ENCODE data around the gene CCNJL.

CCNJL gene

GRCh38 chr5:160271396-160271795, 41.0 kb downstream of the CCNJL start:
- FAIRE-seq (no peak), DNase-seq (ENCODE audit: insufficient read length, low spot score) (no peak)

GRCh38 chr5:160270704-160271103, 41.7 kb downstream of the CCNJL start:
- TF ChIP-seq POLR2A (IDR thresholded peaks at IDR 0.05; ENCODE audit: low read depth, low read length): no peak
- DNase-seq (ENCODE audit: insufficient read length, low spot score) (no peak), FAIRE-seq (no peak)

More at GRCh38 chr5:160271396-160271795, 41.0 kb downstream of the CCNJL start:
- TF ChIP-seq POLR2A (IDR thresholded peaks at IDR 0.05; ENCODE audit: low read depth, low read length): no peak

- DNase-seq (ENCODE audit: insufficient read length, low spot score) (peak; percentile 50), FAIRE-seq (no peak)
- no peak for TF ChIP-seq POLR2A (IDR thresholded peaks at IDR 0.05; ENCODE audit: low read depth, low read length)
These were observed 43.3 kb downstream of the CCNJL start for GRCh38 chr5:160269017-160269416.

GRCh38 chr5:160268121-160268520, 44.2 kb downstream of the CCNJL start:
- no peak for TF ChIP-seq POLR2A (IDR thresholded peaks at IDR 0.05; ENCODE audit: low read depth, low read length)

GRCh38 chr5:160266752-160267345, 45.5 kb downstream of the CCNJL start:
- FAIRE-seq (no peak), DNase-seq (ENCODE audit: insufficient read length, low spot score) (no peak)
- TF ChIP-seq POLR2A (IDR thresholded peaks at IDR 0.05; ENCODE audit: low read depth, low read length): no peak

More at GRCh38 chr5:160268121-160268520, 44.2 kb downstream of the CCNJL start:
- no peak for FAIRE-seq
- no peak for DNase-seq (ENCODE audit: insufficient read length, low spot score)

GRCh38 chr5:160266044-160266443, 46.3 kb downstream of the CCNJL start:
- no peak for DNase-seq (ENCODE audit: insufficient read length, low spot score)
- TF ChIP-seq POLR2A (IDR thresholded peaks at IDR 0.05; ENCODE audit: low read depth, low read length): no peak
- no peak for FAIRE-seq

GRCh38 chr5:160263326-160263855, 49.0 kb downstream of the CCNJL start:
- TF ChIP-seq POLR2A (IDR thresholded peaks at IDR 0.05; ENCODE audit: low read depth, low read length): no peak
- no peak for DNase-seq (ENCODE audit: insufficient read length, low spot score)
- no peak for FAIRE-seq

GRCh38 chr5:160262151-160263074, 50.0 kb downstream of the CCNJL start:
- FAIRE-seq (no peak), DNase-seq (ENCODE audit: insufficient read length, low spot score) (no peak)
- no peak for TF ChIP-seq POLR2A (IDR thresholded peaks at IDR 0.05; ENCODE audit: low read depth, low read length)

- FAIRE-seq (no peak), DNase-seq (ENCODE audit: insufficient read length, low spot score) (no peak)
- no peak for TF ChIP-seq POLR2A (IDR thresholded peaks at IDR 0.05; ENCODE audit: low read depth, low read length)
These were observed 51.2 kb downstream of the CCNJL start for GRCh38 chr5:160260881-160261815.

GRCh38 chr5:160260006-160260775, 52.2 kb downstream of the CCNJL start:
- FAIRE-seq (no peak), DNase-seq (ENCODE audit: insufficient read length, low spot score) (no peak)
- no peak for TF ChIP-seq POLR2A (IDR thresholded peaks at IDR 0.05; ENCODE audit: low read depth, low read length)

GRCh38 chr5:160259341-160259740, 53.0 kb downstream of the CCNJL start:
- DNase-seq (ENCODE audit: insufficient read length, low spot score): no peak
- no peak for FAIRE-seq
- no peak for TF ChIP-seq POLR2A (IDR thresholded peaks at IDR 0.05; ENCODE audit: low read depth, low read length)

- DNase-seq (ENCODE audit: insufficient read length, low spot score) (no peak), FAIRE-seq (no peak)
- TF ChIP-seq POLR2A (IDR thresholded peaks at IDR 0.05; ENCODE audit: low read depth, low read length): no peak
These were observed 57.7 kb downstream of the CCNJL start for GRCh38 chr5:160254706-160255105.

GRCh38 chr5:160253441-160253840, 58.9 kb downstream of the CCNJL start:
- DNase-seq (ENCODE audit: insufficient read length, low spot score) (no peak), FAIRE-seq (no peak)
- no peak for TF ChIP-seq POLR2A (IDR thresholded peaks at IDR 0.05; ENCODE audit: low read depth, low read length)

All from H54 (cell line).